Common myeloid progenitor, CD34-positive (primary cell): ENCODE data around the gene RSPH9.

ENCODE experiments used
- CTCF ChIA-PET: fragments of 350-600 bp; sonication (Branson Sonifier 250); formaldehyde crosslinking; loops from one replicate; lab custom pipeline; 2021; ENCODE audit warnings: antibody characterized with exemption; lab: Charles Lee
- POLR2A ChIA-PET: fragments of 350-600 bp; sonication (Branson Sonifier 250); formaldehyde crosslinking; loops from one replicate; lab custom pipeline; 2021; ENCODE audit warnings: antibody characterized with exemption; lab: Charles Lee
- DNase-seq, 3 donors: peaks; one replicate each; pipeline versions ENCODE4 v3.0.0 to v3.0.0-alpha.2; 2013
- H3K27ac ChIP-seq, 2 experiments: 1 replicate in 1 of 2; 2 replicates in 1 of 2; pipeline ENCODE4 v1.7.0; 2013; ENCODE audit warnings: inconsistent platforms in 2 of 2, low read length in 2 of 2, mild to moderate bottlenecking in 2 of 2, low read depth in 1 of 2, moderate library complexity in 1 of 2; ENCODE audit not compliant: severe bottlenecking in 2 of 2, insufficient read depth in 1 of 2, poor library complexity in 1 of 2
- H3K27me3 ChIP-seq, 5 experiments: replicated peaks in 2 of 5; 1 replicate in 3 of 5; 2 replicates in 2 of 5; pipeline versions ENCODE4 v1.6.1 to v1.7.0; 2013; ENCODE audit warnings: low read length in 4 of 5, mild to moderate bottlenecking in 2 of 5, moderate library complexity in 2 of 5, inconsistent platforms in 1 of 5; ENCODE audit not compliant: insufficient read depth in 5 of 5, control insufficient read depth in 4 of 5
- H3K36me3 ChIP-seq, 4 experiments: 1 replicate in 2 of 4; 2 replicates in 2 of 4; pipeline versions ENCODE4 v1.6.1 to v1.7.0; 2013; ENCODE audit warnings: low read length in 3 of 4, control low read depth in 1 of 4, mild to moderate bottlenecking in 1 of 4; ENCODE audit not compliant: control insufficient read depth in 4 of 4, insufficient read depth in 4 of 4
- H3K4me1 ChIP-seq, 4 experiments: 1 replicate in 3 of 4; 2 replicates in 1 of 4; pipeline versions ENCODE4 v1.6.1 to v1.7.1; 2013; ENCODE audit warnings: low read length in 3 of 4, mild to moderate bottlenecking in 3 of 4, control low read depth in 1 of 4, inconsistent platforms in 1 of 4, moderate library complexity in 1 of 4; ENCODE audit not compliant: control insufficient read depth in 4 of 4, insufficient read depth in 4 of 4; ENCODE audit errors: control extremely low read depth in 1 of 4
- H3K4me3 ChIP-seq, 7 experiments: 1 replicate in 4 of 7; 2 replicates in 3 of 7; pipeline versions ENCODE4 v1.5.1 to v1.7.0; 2013; ENCODE audit warnings: mild to moderate bottlenecking in 7 of 7, low read length in 6 of 7, moderate library complexity in 6 of 7, inconsistent platforms in 2 of 7, low read depth in 2 of 7, control low read depth in 1 of 7; ENCODE audit not compliant: insufficient read depth in 4 of 7, control insufficient read depth in 1 of 7; ENCODE audit errors: extremely low read depth in 1 of 7
- H3K9me3 ChIP-seq, 5 experiments: 1 replicate in 4 of 5; 2 replicates in 1 of 5; pipeline versions ENCODE4 v1.6.1 to v1.7.1; 2013; ENCODE audit warnings: low read length in 4 of 5, mild to moderate bottlenecking in 2 of 5, inconsistent platforms in 1 of 5, low read depth in 1 of 5, moderate library complexity in 1 of 5; ENCODE audit not compliant: control insufficient read depth in 4 of 5, insufficient read depth in 2 of 5; ENCODE audit errors: control extremely low read depth in 1 of 5
- WGBS: methylation state at CpG from one replicate; pipeline ENCODE4 v1.1.5; 2013; ENCODE audit not compliant: insufficient coverage; 5-methylcytosine and 5-hydroxymethylcytosine counted together

RSPH9 gene

DNA sequence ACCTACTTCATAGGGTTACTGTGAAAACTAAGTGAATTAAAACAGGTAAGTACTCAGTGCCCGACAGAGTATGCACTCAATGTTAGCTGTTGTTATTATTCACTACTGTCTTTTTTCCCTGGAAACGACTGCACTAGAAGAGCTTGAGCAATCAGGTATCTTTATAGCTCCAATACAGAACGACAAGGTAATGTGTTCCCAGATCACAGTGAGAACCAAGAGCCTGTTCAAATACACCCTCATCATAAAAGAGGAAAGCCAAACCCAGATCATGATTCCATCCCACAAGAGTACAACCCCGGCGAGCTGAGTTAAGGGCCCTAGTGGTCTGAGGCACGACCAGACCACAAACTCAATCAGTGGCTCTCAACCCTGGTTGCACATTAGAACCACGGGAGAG is 32.9 kb downstream of the RSPH9 start:
- CTCF ChIA-PET, result interaction anchor here (0.9 to 9.5 kb wide), 3 partner anchors 9 to 10 kb away, joined by 3 to 64 read pairs (median 3); no protein-coding TSS in a partner anchor
- peaks cover 35 to 93% (median 73%) of the 10 kb centered on the region in 4 experiments for H3K36me3 ChIP-seq
- H3K4me3 ChIP-seq, result no peak overlapping the region

DNA sequence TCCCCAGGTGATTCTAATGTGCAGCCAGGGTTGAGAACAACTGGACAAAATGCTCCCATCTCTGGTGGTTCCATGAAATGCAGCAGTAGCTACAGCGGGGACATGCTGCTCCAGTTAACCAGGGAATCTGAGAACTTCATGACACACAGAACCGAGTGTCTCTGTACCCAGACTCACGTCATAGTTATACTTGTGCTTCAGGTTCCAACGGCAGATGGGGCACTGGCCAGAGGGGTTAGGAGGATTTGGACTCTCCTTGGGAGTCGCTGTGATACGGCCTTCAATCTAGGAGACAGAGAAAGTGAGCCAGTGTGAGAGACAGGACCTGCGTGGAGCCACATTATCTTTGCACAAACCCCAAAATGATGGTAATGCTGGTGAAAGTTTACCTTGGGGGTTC is 33.5 kb downstream of the RSPH9 start:
- CTCF ChIA-PET, result interaction anchor here (0.9 to 9.5 kb wide), 3 partner anchors 8 to 40 kb away, joined by 3 to 64 read pairs (median 3); no protein-coding TSS in a partner anchor
- POLR2A ChIA-PET, result no interaction called here
- Histone ChIP-seq H3K27ac (no peak overlapping the region), H3K4me1 (no peaks in the 10 kb centered on the region), H3K36me3 (peaks cover 39 to 94% (median 72%) of the 10 kb centered on the region in 4 experiments), H3K4me3 (no peak overlapping the region), H3K9me3 (no peaks in the 10 kb centered on the region), H3K27me3 (no peaks in the 10 kb centered on the region)
- DNase-seq, result no peak
- 100% methylated on average over 5 of the region's 7 CpGs for WGBS

More for the DNA sequence above, 32.9 kb downstream of the RSPH9 start:
- Histone ChIP-seq H3K27me3 (no peaks in the 10 kb centered on the region), H3K4me1 (no peaks in the 10 kb centered on the region), H3K9me3 (no peaks in the 10 kb centered on the region), H3K27ac (no peak overlapping the region)
- no peak for DNase-seq
- POLR2A ChIA-PET, result no interaction called here
- WGBS, result 100% methylated on average over 4 of the region's 7 CpGs

DNA sequence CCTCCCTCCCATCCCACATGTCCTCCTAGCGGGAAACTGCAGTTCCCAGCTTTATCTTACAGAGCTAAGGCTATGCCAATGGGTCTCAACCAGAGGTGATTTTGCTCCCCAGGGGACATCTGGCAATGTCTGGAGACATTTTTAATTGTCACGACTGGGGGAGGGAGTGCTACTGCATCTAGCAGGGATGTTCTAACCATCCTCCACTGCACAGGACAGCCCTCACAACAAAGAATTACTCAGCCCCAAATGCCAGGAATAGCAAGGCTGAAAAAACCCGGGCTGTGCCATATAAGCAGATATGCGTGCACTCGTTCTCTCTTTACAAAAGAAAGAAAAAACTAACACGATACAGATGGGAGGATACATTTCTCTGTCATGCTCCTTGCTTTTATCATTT is 34.2 kb downstream of the RSPH9 start:
- H3K27ac ChIP-seq, result no peak overlapping the region
- H3K4me1 ChIP-seq, result peaks cover 0 to 3% (median 0%) of the 10 kb centered on the region in 4 experiments
- H3K27me3 ChIP-seq, result no peaks in the 10 kb centered on the region
- H3K4me3 ChIP-seq, result no peak overlapping the region
- WGBS, result 100% methylated on average over 5 of the region's 6 CpGs
- no peaks in the 10 kb centered on the region for H3K9me3 ChIP-seq
- peaks cover 39 to 91% (median 67%) of the 10 kb centered on the region in 4 experiments for H3K36me3 ChIP-seq
- ChIA-PET POLR2A (no interaction called here), CTCF (interaction anchor here (1.3 to 9.5 kb wide), 2 partner anchors 12 to 40 kb away, joined by 3 to 64 read pairs; no protein-coding TSS in a partner anchor)
- no peak for DNase-seq

DNA sequence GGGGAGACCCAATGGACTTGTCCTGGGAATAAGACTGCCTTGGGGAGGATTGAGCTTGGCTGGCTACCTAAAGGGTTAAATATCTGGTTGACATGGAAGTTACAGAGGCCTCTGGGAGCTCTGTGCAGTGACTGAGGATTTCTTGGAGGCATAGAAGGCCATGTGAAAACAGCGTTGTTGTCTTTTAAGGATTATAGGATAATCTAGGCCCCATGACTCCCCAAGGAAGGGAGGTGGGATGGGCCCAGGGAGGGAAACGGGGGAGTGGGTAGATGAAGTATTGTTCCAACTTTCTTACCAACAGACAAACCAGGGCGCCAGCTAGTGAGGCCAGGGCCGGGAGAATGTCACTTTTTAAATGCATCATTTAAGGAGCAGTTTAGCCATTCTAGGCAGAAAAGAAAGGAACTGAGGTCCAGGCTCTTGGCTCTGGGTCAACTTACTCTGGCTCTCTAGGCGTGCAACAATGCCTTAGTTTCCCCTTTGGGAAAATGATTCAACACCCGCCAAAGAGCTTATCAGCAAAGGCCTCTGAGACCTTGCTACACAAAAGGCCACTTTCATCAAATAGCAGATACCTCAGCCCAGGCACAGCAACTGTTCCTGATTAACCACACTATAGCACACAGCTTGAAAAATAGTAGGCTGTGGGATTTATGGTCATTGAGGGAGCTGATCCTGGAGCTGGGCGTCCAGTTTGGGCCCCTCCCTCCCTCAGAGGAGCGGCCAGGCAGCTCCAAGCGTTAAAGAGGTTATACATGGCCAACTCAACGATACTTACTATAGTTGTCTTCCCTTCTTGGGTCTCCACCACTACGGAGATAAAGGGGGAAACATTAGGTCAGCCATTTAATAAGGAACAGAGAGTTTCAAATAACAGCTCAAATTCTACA is 35.7 kb downstream of the RSPH9 start:
- ChIA-PET POLR2A (no interaction called here), CTCF (interaction anchor here (0.6 to 9.5 kb wide), 4 partner anchors 8 to 72 kb away, joined by 3 to 64 read pairs (median 3); no protein-coding TSS in a partner anchor)
- H3K27me3 ChIP-seq, result no peaks in the 10 kb centered on the region
- no peaks in the 10 kb centered on the region for H3K9me3 ChIP-seq
- no peak for DNase-seq
- H3K4me1 ChIP-seq, result peaks cover 0 to 12% (median 0%) of the 10 kb centered on the region in 4 experiments
- H3K27ac ChIP-seq, result no peak overlapping the region
- 100% methylated on average over 11 of the region's 11 CpGs for WGBS
- no peak overlapping the region for H3K4me3 ChIP-seq
- peaks cover 36 to 78% (median 52%) of the 10 kb centered on the region in 4 experiments for H3K36me3 ChIP-seq

DNA sequence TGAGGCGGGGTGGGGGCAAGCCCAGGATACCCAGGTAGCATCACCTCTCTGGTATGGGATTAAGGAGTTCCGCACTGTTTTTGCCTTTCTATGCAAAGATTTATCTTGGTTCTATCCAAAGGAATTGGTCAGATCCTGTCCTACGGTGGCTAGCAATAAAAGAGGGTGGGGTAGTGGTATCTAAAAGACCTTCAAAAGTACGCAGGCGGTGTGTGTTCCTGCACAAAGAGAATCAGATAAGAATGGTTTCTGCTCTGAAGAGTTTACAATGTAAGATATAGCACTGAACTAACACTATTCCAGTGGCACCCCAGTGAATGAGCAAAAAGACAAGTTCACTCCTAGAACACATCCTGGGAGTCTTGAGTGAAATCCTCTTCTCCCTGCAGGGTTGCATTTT is 36.5 kb downstream of the RSPH9 start:
- Histone ChIP-seq H3K9me3 (no peaks in the 10 kb centered on the region), H3K36me3 (peaks cover 34 to 71% (median 45%) of the 10 kb centered on the region in 4 experiments), H3K4me1 (peaks cover 0 to 13% (median 0%) of the 10 kb centered on the region in 4 experiments), H3K27ac (no peak overlapping the region), H3K27me3 (no peaks in the 10 kb centered on the region), H3K4me3 (no peak overlapping the region)
- 97% methylated on average over 5 of the region's 5 CpGs for WGBS
- no peak for DNase-seq
- CTCF ChIA-PET, result interaction anchor here (0.6 to 9.5 kb wide), 4 partner anchors 8 to 398 kb away, joined by 3 to 64 read pairs (median 3); no protein-coding TSS in a partner anchor
- POLR2A ChIA-PET, result no interaction called here

DNA sequence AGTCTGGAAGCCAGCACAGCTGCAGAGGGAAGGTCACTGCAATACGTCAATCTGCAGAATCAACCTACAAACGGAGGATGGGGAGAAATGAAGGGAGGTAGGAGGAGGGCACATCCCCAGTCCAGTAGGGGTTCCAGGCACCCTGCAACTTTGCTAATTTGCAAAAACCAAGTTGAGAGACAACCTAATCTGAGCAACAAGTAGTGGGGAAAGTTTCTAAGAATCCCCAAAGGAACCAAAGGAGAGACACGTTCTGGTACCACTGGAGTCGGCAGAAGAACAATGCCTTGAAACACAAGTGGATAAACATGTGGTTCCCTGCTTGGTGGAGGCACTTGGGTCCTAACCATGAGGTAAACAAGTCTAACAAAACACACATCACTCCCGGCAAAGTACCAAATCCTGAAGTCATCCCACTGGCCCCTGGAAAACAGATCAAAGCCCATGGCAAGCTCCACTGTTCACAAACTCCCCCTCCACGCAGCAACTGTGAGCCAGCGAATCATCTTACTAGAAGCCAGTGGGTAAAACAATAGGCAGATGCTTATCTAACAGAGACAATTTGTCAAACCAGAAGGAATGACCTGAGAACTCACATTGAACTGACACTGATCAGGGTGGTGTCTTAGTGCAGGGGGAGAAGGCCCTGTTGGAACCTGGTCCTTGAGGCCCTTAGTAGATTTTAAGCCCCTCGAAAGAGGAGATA is 38.0 kb downstream of the RSPH9 start:
- DNase-seq, result no peak
- H3K27ac ChIP-seq, result no peak overlapping the region
- H3K4me3 ChIP-seq, result no peak overlapping the region
- H3K36me3 ChIP-seq, result peaks cover 21 to 55% (median 36%) of the 10 kb centered on the region in 4 experiments
- no peaks in the 10 kb centered on the region for H3K9me3 ChIP-seq
- ChIA-PET POLR2A (interaction anchor here (0.8 kb wide), 1 partner anchor 14 kb away, joined by 5 read pairs; no protein-coding TSS in a partner anchor), CTCF (interaction anchor here (1.2 to 9.5 kb wide), 3 partner anchors 16 to 396 kb away, joined by 3 to 64 read pairs (median 3); no protein-coding TSS in a partner anchor)
- WGBS, result 100% methylated on average over 6 of the region's 8 CpGs
- peaks cover 6 to 24% (median 7%) of the 10 kb centered on the region in 4 experiments for H3K4me1 ChIP-seq
- H3K27me3 ChIP-seq, result no peaks in the 10 kb centered on the region
